GM20000 (cell line): ENCODE results near the gene DPP3.

Experiments
- DNase-seq: peaks from one replicate; pipeline ENCODE4 v3.0.0; 2012; ENCODE audit warnings: low spot score
- CTCF ChIP-seq: IDR thresholded peaks from 2 replicates; pipeline ENCODE4 v1.5.1; 2012; ENCODE audit warnings: mild to moderate bottlenecking, control low read depth; ENCODE audit errors: extremely low read depth, missing control alignments

Gene DPP3

DNA sequence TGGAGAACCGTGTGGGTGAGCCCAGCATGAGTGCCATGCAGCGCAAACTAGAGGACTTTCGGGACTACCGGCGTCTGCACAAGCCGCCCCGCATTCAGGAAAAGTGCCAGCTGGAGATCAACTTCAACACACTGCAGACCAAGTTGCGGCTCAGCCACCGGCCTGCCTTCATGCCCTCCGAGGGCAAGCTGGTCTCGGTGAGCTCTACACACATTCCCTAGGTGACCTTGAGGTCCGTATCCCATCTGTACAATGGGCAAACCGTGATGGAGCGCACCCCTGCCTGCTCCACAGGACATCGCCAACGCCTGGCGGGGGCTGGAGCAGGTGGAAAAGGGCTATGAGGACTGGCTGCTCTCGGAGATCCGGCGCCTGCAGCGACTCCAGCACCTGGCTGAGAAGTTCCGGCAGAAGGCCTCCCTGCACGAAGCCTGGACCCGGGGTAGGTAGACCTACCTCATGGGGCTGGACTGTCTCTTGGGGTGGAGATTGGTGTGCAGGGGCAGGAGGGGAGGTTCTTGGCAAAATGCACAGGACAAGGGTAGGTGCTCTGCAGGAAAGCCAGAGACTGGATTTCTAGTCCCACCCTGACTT, 77.6 kb downstream of the DPP3 start:
- no peak for DNase-seq
- no peak for TF ChIP-seq CTCF
